Pulmonary artery endothelial cell (primary cell): Measurements from ENCODE around the gene RNF208. TPM values are rescaled to one million over a fixed set of nuclear protein-coding genes. Genes with fewer than 3 reads are reported as not detected.
A peak's percentile ranks its signal among the peaks of the same experiment; 100 is the strongest.

Experiments used
- DNase-seq: peaks from one replicate; pipeline ENCODE4 v3.0.0-alpha.2; 2011; ENCODE audit warnings: low read depth, low spot score
- total RNA-seq: library from RNA; depleted of rRNA; stranded (reverse); fragments of >200 nt; gene quantifications from 2 replicates; pipeline ENCODE4 v1.2.3, GENCODE V29; 2014

RNF208 gene
- total RNA-seq, 1 donor from 2014 or later, result 0.33 TPM

GRCh38 chr9:137193771-137194170 lies 28.3 kb downstream of the RNF208 start:
- DNase-seq, result no peak

GRCh38 chr9:137192859-137193258 lies 29.2 kb downstream of the RNF208 start:
- DNase-seq, result no peak

- no peak for DNase-seq
These were observed 29.6 kb downstream of the RNF208 start for GRCh38 chr9:137192448-137192780.

GRCh38 chr9:137191691-137192447 lies 30.2 kb downstream of the RNF208 start:
- DNase-seq, result no peak

GRCh38 chr9:137191245-137191644 lies 30.8 kb downstream of the RNF208 start:
- no peak for DNase-seq

GRCh38 chr9:137190315-137190856 lies 31.7 kb downstream of the RNF208 start:
- no peak for DNase-seq

GRCh38 chr9:137189297-137190295 lies 32.4 kb downstream of the RNF208 start:
- DNase-seq, result no peak

GRCh38 chr9:137188490-137189296 lies 33.3 kb downstream of the RNF208 start, which contains the start of the genes ANAPC2 and SSNA1:
Gene ANAPC2, minus strand, starts transcription at chr9:137188560. Its CDS starts 28 bp downstream, at chr9:137188532.
Gene SSNA1, plus strand, starts transcription at chr9:137188676. Its CDS starts 51 bp downstream, at chr9:137188727.
- DNase-seq, result peak; percentile 64

- no peak for DNase-seq
These were observed 34.0 kb downstream of the RNF208 start for GRCh38 chr9:137188086-137188489.

GRCh38 chr9:137187386-137187785 lies 34.7 kb downstream of the RNF208 start:
- DNase-seq, result no peak

GRCh38 chr9:137186385-137186784 lies 35.7 kb downstream of the RNF208 start:
- DNase-seq, result no peak

- no peak for DNase-seq
These were observed 36.1 kb downstream of the RNF208 start for GRCh38 chr9:137185921-137186320.

- DNase-seq, result no peak
These were observed 37.0 kb downstream of the RNF208 start for GRCh38 chr9:137184881-137185660.

GRCh38 chr9:137183980-137184595 lies 38.0 kb downstream of the RNF208 start:
- no peak for DNase-seq

- no peak for DNase-seq
These were observed 39.2 kb downstream of the RNF208 start for GRCh38 chr9:137182836-137183235.

- no peak for DNase-seq
These were observed 40.4 kb downstream of the RNF208 start for GRCh38 chr9:137181680-137182079.

- no peak for DNase-seq
These were observed 41.5 kb downstream of the RNF208 start for GRCh38 chr9:137180491-137180890.

- no peak for DNase-seq
These were observed 42.3 kb downstream of the RNF208 start for GRCh38 chr9:137179761-137180160.

- DNase-seq, result no peak
These were observed 43.0 kb downstream of the RNF208 start for GRCh38 chr9:137178939-137179630.
